Loucy (cell line): Measurements from ENCODE around the gene OAF.

Experiments used
- H2AFZ ChIP-seq: fragments of 200-600 bp; sonication (generic); 2 replicates; pipeline ENCODE4 v1.6.0; 2016; ENCODE audit warnings: antibody characterized with exemption, mild to moderate bottlenecking, low read length, moderate library complexity
- H3F3A ChIP-seq: fragments of 200-600 bp; 2 replicates; pipeline ENCODE4 v1.6.0; 2016; ENCODE audit warnings: antibody characterized with exemption, low read depth, mild to moderate bottlenecking
- H3K27me3 ChIP-seq: fragments of 200-600 bp; sonication (generic); 2 replicates; pipeline ENCODE4 v1.6.1; 2014; ENCODE audit warnings: low read length, mild to moderate bottlenecking; ENCODE audit not compliant: insufficient read depth, poor library complexity, severe bottlenecking
- H3K36me3 ChIP-seq: fragments of 200-600 bp; sonication (generic); 2 replicates; pipeline ENCODE4 v1.6.1; 2016; ENCODE audit warnings: low read length; ENCODE audit not compliant: insufficient read depth
- H3K4me1 ChIP-seq: fragments of 200-600 bp; sonication (generic); 2 replicates; pipeline ENCODE4 v1.5.1; 2014; ENCODE audit warnings: low read length, mild to moderate bottlenecking; ENCODE audit not compliant: insufficient read depth, poor library complexity, severe bottlenecking
- H3K4me2 ChIP-seq: fragments of 200-600 bp; sonication (generic); 2 replicates; pipeline ENCODE4 v1.6.0; 2014; ENCODE audit warnings: antibody characterized with exemption, low read length, low read depth, mild to moderate bottlenecking; ENCODE audit not compliant: poor library complexity, severe bottlenecking
- H3K4me3 ChIP-seq: fragments of 200-600 bp; sonication (generic); 2 replicates; pipeline ENCODE4 v1.5.1; 2014; ENCODE audit warnings: low read length, mild to moderate bottlenecking, mixed read lengths; ENCODE audit not compliant: poor library complexity, severe bottlenecking
- H3K79me2 ChIP-seq: fragments of 200-600 bp; sonication (generic); 2 replicates; pipeline ENCODE4 v1.6.1; 2014; ENCODE audit warnings: low read length; ENCODE audit not compliant: insufficient read depth
- H3K9ac ChIP-seq: fragments of 200-600 bp; sonication (generic); 2 replicates; pipeline ENCODE4 v1.6.0; 2014; ENCODE audit warnings: mild to moderate bottlenecking, low read depth, low read length, moderate library complexity; ENCODE audit not compliant: poor library complexity, severe bottlenecking
- H3K9me2 ChIP-seq: fragments of 200-600 bp; sonication (generic); replicated peaks from 2 replicates; pipeline ENCODE4 v1.6.1; 2016; ENCODE audit warnings: low read depth, low read length, mixed read lengths
- H3K9me3 ChIP-seq: fragments of 200-600 bp; sonication (generic); 2 replicates; pipeline ENCODE4 v1.6.1; 2014; ENCODE audit warnings: mild to moderate bottlenecking, antibody characterized with exemption, low read length, low read depth; ENCODE audit not compliant: insufficient read depth
- H4K20me1 ChIP-seq: fragments of 200-600 bp; sonication (generic); 2 replicates; pipeline ENCODE4 v1.6.0; 2014; ENCODE audit warnings: antibody characterized with exemption, low read length, mild to moderate bottlenecking; ENCODE audit not compliant: insufficient read depth, poor library complexity, severe bottlenecking
- CTCF ChIP-seq: fragments of 200-600 bp; sonication (generic); conservative IDR thresholded peaks from 2 replicates; pipeline ENCODE4 v1.5.1; 2014; ENCODE audit warnings: mild to moderate bottlenecking, antibody characterized with exemption, low read length
- EZH2phosphoT487 ChIP-seq: fragments of 200-600 bp; IDR thresholded peaks from 2 replicates; pipeline ENCODE4 v1.6.1; 2018; ENCODE audit warnings: antibody characterized with exemption, mild to moderate bottlenecking, moderate library complexity, borderline replicate concordance

The OAF gene

GRCh38 chr11:120211522-120212258 lies 858 bp downstream of the OAF start:
- Histone ChIP-seq H3K9ac (no peak overlapping the region), H3F3A (no peaks in the 10 kb centered on the region), H3K4me2 (peak overlapping the region; percentile 98), H3K9me2 (no peaks in the 10 kb centered on the region), H3K36me3 (no peaks in the 10 kb centered on the region), H3K4me1 (peaks cover 21% of the 10 kb centered on the region), H3K9me3 (no peaks in the 10 kb centered on the region), H4K20me1 (no peaks in the 10 kb centered on the region), H2AFZ (peak overlapping the region; percentile 66; the same call in 1 of the 2 replicates), H3K27me3 (peaks cover 20% of the 10 kb centered on the region), H3K79me2 (no peaks in the 10 kb centered on the region), H3K4me3 (peak overlapping the region; percentile 78)
- TF ChIP-seq EZH2phosphoT487 = no peak
- TF ChIP-seq CTCF = no peak

GRCh38 chr11:120212259-120212878 lies 1.5 kb downstream of the OAF start:
- no peak overlapping the region for H3K4me2 ChIP-seq
- no peaks in the 10 kb centered on the region for H3K36me3 ChIP-seq
- no peaks in the 10 kb centered on the region for H3K79me2 ChIP-seq
- H3K9me2 ChIP-seq = no peaks in the 10 kb centered on the region
- no peak overlapping the region for H3K9ac ChIP-seq
- no peaks in the 10 kb centered on the region for H3K9me3 ChIP-seq
- no peaks in the 10 kb centered on the region for H4K20me1 ChIP-seq
- no peak overlapping the region for H3K4me3 ChIP-seq
- no peaks in the 10 kb centered on the region for H3F3A ChIP-seq
- peaks cover 21% of the 10 kb centered on the region for H3K4me1 ChIP-seq
- peaks cover 20% of the 10 kb centered on the region for H3K27me3 ChIP-seq
- TF ChIP-seq EZH2phosphoT487 = no peak
- no peak for TF ChIP-seq CTCF
- H2AFZ ChIP-seq = no peak overlapping the region

- Histone ChIP-seq H3K9me2 (no peaks in the 10 kb centered on the region), H3K79me2 (no peaks in the 10 kb centered on the region), H2AFZ (no peak overlapping the region), H4K20me1 (no peaks in the 10 kb centered on the region), H3K4me3 (no peak overlapping the region), H3F3A (no peaks in the 10 kb centered on the region), H3K36me3 (no peaks in the 10 kb centered on the region), H3K27me3 (peaks cover 20% of the 10 kb centered on the region), H3K9ac (no peak overlapping the region), H3K9me3 (no peaks in the 10 kb centered on the region), H3K4me2 (no peak overlapping the region), H3K4me1 (peaks cover 21% of the 10 kb centered on the region)
- TF ChIP-seq CTCF (no peak), EZH2phosphoT487 (no peak)
These were observed 2.1 kb downstream of the OAF start for GRCh38 chr11:120212926-120213325.
